HEK293 (cell line): Measurements from ENCODE around the gene LATS1.
A peak's percentile ranks its signal among the peaks of the same experiment; 100 is the strongest.

Experiments
- GFI1B ChIP-seq: fragments of 450-650 bp; formaldehyde crosslinking; IDR thresholded peaks from 2 replicates; pipeline ENCODE4 v1.5.1; 2016; ENCODE audit warnings: missing biosample characterization, missing genetic modification characterization
- GLI2 ChIP-seq: fragments of 450-650 bp; formaldehyde crosslinking; IDR thresholded peaks from 2 replicates; pipeline ENCODE4; 2017; ENCODE audit warnings: missing biosample characterization, missing genetic modification characterization, low read depth, borderline replicate concordance
- GLIS1 ChIP-seq: fragments of 450-650 bp; formaldehyde crosslinking; IDR thresholded peaks from 2 replicates; pipeline ENCODE4 v1.5.1; 2016; ENCODE audit warnings: missing biosample characterization, missing genetic modification characterization
- KLF16 ChIP-seq: fragments of 450-650 bp; formaldehyde crosslinking; IDR thresholded peaks from 2 replicates; pipeline ENCODE4 v1.5.1; 2017; ENCODE audit warnings: missing biosample characterization, missing genetic modification characterization
- OSR2 ChIP-seq: fragments of 450-650 bp; formaldehyde crosslinking; IDR thresholded peaks from 2 replicates; pipeline ENCODE4 v1.5.1; 2016; ENCODE audit warnings: missing biosample characterization, missing genetic modification characterization
- SCRT2 ChIP-seq: fragments of 450-650 bp; formaldehyde crosslinking; IDR thresholded peaks from 2 replicates; pipeline ENCODE4 v1.5.1; 2016; ENCODE audit warnings: missing biosample characterization, missing genetic modification characterization
- ZBTB20 ChIP-seq: fragments of 450-650 bp; formaldehyde crosslinking; IDR thresholded peaks from 2 replicates; pipeline ENCODE4 v1.5.1; 2016; ENCODE audit warnings: missing biosample characterization, missing genetic modification characterization
- ZBTB48 ChIP-seq: fragments of 450-650 bp; formaldehyde crosslinking; IDR thresholded peaks from 2 replicates; pipeline ENCODE4 v1.5.1; 2016; ENCODE audit warnings: missing biosample characterization, missing genetic modification characterization
- ZBTB7A ChIP-seq: fragments of 450-650 bp; formaldehyde crosslinking; IDR thresholded peaks from 2 replicates; pipeline ENCODE4 v1.5.1; 2016; ENCODE audit warnings: low read depth, missing biosample characterization, missing genetic modification characterization
- ZNF10 ChIP-seq: fragments of 450-650 bp; formaldehyde crosslinking; IDR thresholded peaks from 2 replicates; pipeline ENCODE4 v1.5.1; 2017; ENCODE audit warnings: missing biosample characterization, missing genetic modification characterization
- ZNF121 ChIP-seq: fragments of 450-650 bp; formaldehyde crosslinking; IDR thresholded peaks from 2 replicates; pipeline ENCODE4 v1.5.1; 2016; ENCODE audit warnings: missing biosample characterization, missing genetic modification characterization
- ZNF155 ChIP-seq: fragments of 450-650 bp; formaldehyde crosslinking; IDR thresholded peaks from 2 replicates; pipeline ENCODE4 v1.5.1; 2016; ENCODE audit warnings: missing biosample characterization, missing genetic modification characterization
- ZNF202 ChIP-seq: fragments of 450-650 bp; formaldehyde crosslinking; IDR thresholded peaks from 2 replicates; pipeline ENCODE4 v1.5.1; 2016; ENCODE audit warnings: missing biosample characterization, missing genetic modification characterization, borderline replicate concordance
- ZNF223 ChIP-seq: fragments of 450-650 bp; formaldehyde crosslinking; IDR thresholded peaks from 2 replicates; pipeline ENCODE4 v1.5.1; 2016; ENCODE audit warnings: missing biosample characterization, missing genetic modification characterization
- ZNF274 ChIP-seq, 2 experiments: fragments of 200-500 bp in 1 of 2; fragments of 450-650 bp in 1 of 2; sonication (Bioruptor generic) in 1 of 2; formaldehyde crosslinking in 1 of 2; IDR thresholded peaks; 2 replicates each; pipeline versions ENCODE4 v1.5.1 to v1.6.1; 2014 to 2016; ENCODE audit warnings: borderline replicate concordance in 1 of 2, inconsistent platforms in 1 of 2, low read length in 1 of 2, missing biosample characterization in 1 of 2, missing genetic modification characterization in 1 of 2
- ZNF341 ChIP-seq: fragments of 450-650 bp; formaldehyde crosslinking; IDR thresholded peaks from 2 replicates; pipeline ENCODE4; 2016; ENCODE audit warnings: low read depth, missing biosample characterization, missing genetic modification characterization
- ZNF394 ChIP-seq: fragments of 450-650 bp; formaldehyde crosslinking; IDR thresholded peaks from 2 replicates; pipeline ENCODE4 v1.5.1; 2016; ENCODE audit warnings: missing biosample characterization, missing genetic modification characterization, mild to moderate bottlenecking, moderate library complexity, borderline replicate concordance
- ZNF561 ChIP-seq: fragments of 450-650 bp; IDR thresholded peaks from 2 replicates; pipeline ENCODE4 v1.5.1; 2018; ENCODE audit warnings: missing biosample characterization, missing genetic modification characterization, borderline replicate concordance
- ZNF664 ChIP-seq: fragments of 450-650 bp; formaldehyde crosslinking; IDR thresholded peaks from 2 replicates; pipeline ENCODE4 v1.5.1; 2016; ENCODE audit warnings: missing biosample characterization, missing genetic modification characterization
- ZNF670 ChIP-seq: fragments of 450-650 bp; formaldehyde crosslinking; IDR thresholded peaks from 2 replicates; pipeline ENCODE4 v1.5.1; 2016; ENCODE audit warnings: missing biosample characterization, missing genetic modification characterization, low read depth
- ZNF76 ChIP-seq: fragments of 450-650 bp; formaldehyde crosslinking; IDR thresholded peaks from 2 replicates; pipeline ENCODE4; 2016; ENCODE audit warnings: low read depth, missing biosample characterization, missing genetic modification characterization, borderline replicate concordance
- ZSCAN30 ChIP-seq: fragments of 450-650 bp; IDR thresholded peaks from 2 replicates; pipeline ENCODE4 v1.5.1; 2018; ENCODE audit warnings: missing biosample characterization, mild to moderate bottlenecking, missing genetic modification characterization, moderate library complexity
- ZXDB ChIP-seq: fragments of 450-650 bp; formaldehyde crosslinking; IDR thresholded peaks from 2 replicates; pipeline ENCODE4 v1.5.1; 2016; ENCODE audit warnings: missing biosample characterization, missing genetic modification characterization
- TF ChIP-seq, protein P1 (sequence below): fragments of 450-650 bp; formaldehyde crosslinking; IDR thresholded peaks from 2 replicates; pipeline ENCODE4 v1.5.1; 2017; ENCODE audit warnings: missing biosample characterization, mild to moderate bottlenecking, missing genetic modification characterization, moderate library complexity
- TF ChIP-seq, protein P2 (sequence below): fragments of 450-650 bp; formaldehyde crosslinking; IDR thresholded peaks from 2 replicates; pipeline ENCODE4 v1.5.1; 2016; ENCODE audit warnings: missing biosample characterization, missing genetic modification characterization
- TF ChIP-seq, protein P3 (sequence below): fragments of 450-650 bp; formaldehyde crosslinking; IDR thresholded peaks from 2 replicates; pipeline ENCODE4 v1.5.1; 2017; ENCODE audit warnings: missing biosample characterization, missing genetic modification characterization
- TF ChIP-seq, protein P4 (sequence below): fragments of 450-650 bp; formaldehyde crosslinking; IDR thresholded peaks from 2 replicates; pipeline ENCODE4 v1.5.1; 2016; ENCODE audit warnings: missing biosample characterization, missing genetic modification characterization
- TF ChIP-seq, protein P5 (sequence below): fragments of 450-650 bp; formaldehyde crosslinking; IDR thresholded peaks from 2 replicates; pipeline ENCODE4 v1.5.1; 2016; ENCODE audit warnings: missing biosample characterization, missing genetic modification characterization
- TF ChIP-seq, protein P6 (sequence below): fragments of 450-650 bp; formaldehyde crosslinking; IDR thresholded peaks from 2 replicates; pipeline ENCODE4 v1.5.1; 2016; ENCODE audit warnings: missing biosample characterization, missing genetic modification characterization

LATS1 gene

DNA sequence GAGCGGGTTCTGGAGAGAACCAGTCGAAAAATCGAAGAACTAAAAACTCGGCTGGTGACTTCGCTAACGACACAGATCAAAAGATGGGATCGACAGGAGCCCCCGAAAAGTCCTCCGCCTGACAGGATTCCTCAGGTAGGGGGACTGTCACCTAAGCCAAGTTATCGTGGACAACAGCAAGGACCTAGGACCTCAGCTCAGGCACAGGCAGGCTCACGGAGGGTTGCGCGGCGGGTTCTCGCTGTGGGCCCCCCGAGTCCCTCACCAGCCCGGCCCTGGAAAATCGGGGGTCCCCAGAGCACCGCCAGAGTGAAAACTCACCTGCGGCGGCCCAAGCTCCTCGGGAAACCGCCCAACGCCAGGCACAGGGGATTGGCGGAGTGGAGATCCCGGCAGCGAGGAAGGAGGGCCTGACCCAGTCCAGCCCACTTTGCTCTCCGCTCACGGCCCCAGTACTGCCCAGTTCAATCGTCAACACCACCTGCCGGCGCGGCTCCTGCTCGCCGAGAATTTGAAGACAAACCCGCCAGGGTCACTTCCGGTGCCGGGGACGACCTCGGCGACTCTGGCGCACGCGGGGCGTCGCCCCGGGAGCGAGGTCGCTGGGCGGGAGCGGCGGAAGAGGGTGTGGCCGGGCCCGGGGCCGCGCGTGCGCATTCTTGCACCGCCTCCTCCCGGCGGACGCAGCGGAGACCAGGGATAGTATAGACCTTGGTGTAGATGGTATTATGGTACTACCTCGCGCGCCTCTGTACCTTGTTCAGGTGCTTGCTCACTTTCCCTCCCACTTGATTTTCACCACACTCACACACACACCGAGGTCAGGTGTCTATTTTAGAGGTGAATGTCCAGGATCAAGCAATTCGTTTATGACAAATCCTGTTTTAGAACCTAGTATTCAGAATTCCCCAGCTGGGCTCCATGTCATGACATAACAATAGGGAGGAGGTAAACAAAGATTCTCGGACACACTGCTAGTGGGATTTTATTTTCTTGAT is 69.5 kb downstream of the LATS1 start, which contains the start of gene KATNA1 (continued):
- TF ChIP-seq ZNF274 (IDR thresholded peaks at IDR 0.05; ENCODE audit: low read length) = no peak
- TF ChIP-seq ZNF274 (tag by site-specific recombination; IDR thresholded peaks at IDR 0.05; ENCODE audit: borderline replicate concordance) = no peak
- no peak for TF ChIP-seq ZNF155 (tag by site-specific recombination)
- peak; percentile 37 for TF ChIP-seq OSR2
- TF ChIP-seq ZNF670 (tag by site-specific recombination) = no peak
- TF ChIP-seq ZBTB7A (tag by site-specific recombination) = peak; percentile 39; the same call in 1 of the 2 replicates
- peak; percentile 81; the same call in 1 of the 2 replicates for TF ChIP-seq ZBTB48 (tag by site-specific recombination)
- TF ChIP-seq GLIS1 (tag by site-specific recombination) = peak; percentile 39
- TF ChIP-seq, protein P1, sequence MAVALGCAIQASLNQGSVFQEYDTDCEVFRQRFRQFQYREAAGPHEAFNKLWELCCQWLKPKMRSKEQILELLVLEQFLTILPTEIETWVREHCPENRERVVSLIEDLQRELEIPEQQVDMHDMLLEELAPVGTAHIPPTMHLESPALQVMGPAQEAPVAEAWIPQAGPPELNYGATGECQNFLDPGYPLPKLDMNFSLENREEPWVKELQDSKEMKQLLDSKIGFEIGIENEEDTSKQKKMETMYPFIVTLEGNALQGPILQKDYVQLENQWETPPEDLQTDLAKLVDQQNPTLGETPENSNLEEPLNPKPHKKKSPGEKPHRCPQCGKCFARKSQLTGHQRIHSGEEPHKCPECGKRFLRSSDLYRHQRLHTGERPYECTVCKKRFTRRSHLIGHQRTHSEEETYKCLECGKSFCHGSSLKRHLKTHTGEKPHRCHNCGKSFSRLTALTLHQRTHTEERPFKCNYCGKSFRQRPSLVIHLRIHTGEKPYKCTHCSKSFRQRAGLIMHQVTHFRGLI (tag by site-specific recombination) = peak; percentile 53
- TF ChIP-seq GLI2 = no peak
- 0 out of 2 replicates have a peak, but pooled peaks have one; percentile 13 for TF ChIP-seq ZNF121 (tag by site-specific recombination)
- TF ChIP-seq ZNF561 (tag by site-specific recombination) = peak; percentile 87
- TF ChIP-seq, protein P2, sequence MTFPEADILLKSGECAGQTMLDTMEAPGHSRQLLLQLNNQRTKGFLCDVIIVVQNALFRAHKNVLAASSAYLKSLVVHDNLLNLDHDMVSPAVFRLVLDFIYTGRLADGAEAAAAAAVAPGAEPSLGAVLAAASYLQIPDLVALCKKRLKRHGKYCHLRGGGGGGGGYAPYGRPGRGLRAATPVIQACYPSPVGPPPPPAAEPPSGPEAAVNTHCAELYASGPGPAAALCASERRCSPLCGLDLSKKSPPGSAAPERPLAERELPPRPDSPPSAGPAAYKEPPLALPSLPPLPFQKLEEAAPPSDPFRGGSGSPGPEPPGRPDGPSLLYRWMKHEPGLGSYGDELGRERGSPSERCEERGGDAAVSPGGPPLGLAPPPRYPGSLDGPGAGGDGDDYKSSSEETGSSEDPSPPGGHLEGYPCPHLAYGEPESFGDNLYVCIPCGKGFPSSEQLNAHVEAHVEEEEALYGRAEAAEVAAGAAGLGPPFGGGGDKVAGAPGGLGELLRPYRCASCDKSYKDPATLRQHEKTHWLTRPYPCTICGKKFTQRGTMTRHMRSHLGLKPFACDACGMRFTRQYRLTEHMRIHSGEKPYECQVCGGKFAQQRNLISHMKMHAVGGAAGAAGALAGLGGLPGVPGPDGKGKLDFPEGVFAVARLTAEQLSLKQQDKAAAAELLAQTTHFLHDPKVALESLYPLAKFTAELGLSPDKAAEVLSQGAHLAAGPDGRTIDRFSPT (tag by site-specific recombination) = no peak
- TF ChIP-seq ZSCAN30 = peak; percentile 87
- no peak for TF ChIP-seq GFI1B (tag by site-specific recombination)
- TF ChIP-seq ZBTB20 (tag by site-specific recombination) = peak; percentile 81
- TF ChIP-seq KLF16 (tag by site-specific recombination) = peak; percentile 59
- TF ChIP-seq, protein P3, sequence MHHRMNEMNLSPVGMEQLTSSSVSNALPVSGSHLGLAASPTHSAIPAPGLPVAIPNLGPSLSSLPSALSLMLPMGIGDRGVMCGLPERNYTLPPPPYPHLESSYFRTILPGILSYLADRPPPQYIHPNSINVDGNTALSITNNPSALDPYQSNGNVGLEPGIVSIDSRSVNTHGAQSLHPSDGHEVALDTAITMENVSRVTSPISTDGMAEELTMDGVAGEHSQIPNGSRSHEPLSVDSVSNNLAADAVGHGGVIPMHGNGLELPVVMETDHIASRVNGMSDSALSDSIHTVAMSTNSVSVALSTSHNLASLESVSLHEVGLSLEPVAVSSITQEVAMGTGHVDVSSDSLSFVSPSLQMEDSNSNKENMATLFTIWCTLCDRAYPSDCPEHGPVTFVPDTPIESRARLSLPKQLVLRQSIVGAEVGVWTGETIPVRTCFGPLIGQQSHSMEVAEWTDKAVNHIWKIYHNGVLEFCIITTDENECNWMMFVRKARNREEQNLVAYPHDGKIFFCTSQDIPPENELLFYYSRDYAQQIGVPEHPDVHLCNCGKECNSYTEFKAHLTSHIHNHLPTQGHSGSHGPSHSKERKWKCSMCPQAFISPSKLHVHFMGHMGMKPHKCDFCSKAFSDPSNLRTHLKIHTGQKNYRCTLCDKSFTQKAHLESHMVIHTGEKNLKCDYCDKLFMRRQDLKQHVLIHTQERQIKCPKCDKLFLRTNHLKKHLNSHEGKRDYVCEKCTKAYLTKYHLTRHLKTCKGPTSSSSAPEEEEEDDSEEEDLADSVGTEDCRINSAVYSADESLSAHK (tag by site-specific recombination) = 0 out of 2 replicates have a peak, but pooled peaks have one; percentile 24
- TF ChIP-seq ZNF202 (tag by site-specific recombination) = no peak
- TF ChIP-seq ZNF341 (tag by site-specific recombination) = no peak
- 0 out of 2 replicates have a peak, but pooled peaks have one; percentile 23 for TF ChIP-seq ZNF394 (tag by site-specific recombination)
- TF ChIP-seq, protein P4, sequence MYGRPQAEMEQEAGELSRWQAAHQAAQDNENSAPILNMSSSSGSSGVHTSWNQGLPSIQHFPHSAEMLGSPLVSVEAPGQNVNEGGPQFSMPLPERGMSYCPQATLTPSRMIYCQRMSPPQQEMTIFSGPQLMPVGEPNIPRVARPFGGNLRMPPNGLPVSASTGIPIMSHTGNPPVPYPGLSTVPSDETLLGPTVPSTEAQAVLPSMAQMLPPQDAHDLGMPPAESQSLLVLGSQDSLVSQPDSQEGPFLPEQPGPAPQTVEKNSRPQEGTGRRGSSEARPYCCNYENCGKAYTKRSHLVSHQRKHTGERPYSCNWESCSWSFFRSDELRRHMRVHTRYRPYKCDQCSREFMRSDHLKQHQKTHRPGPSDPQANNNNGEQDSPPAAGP = peak; percentile 54
- TF ChIP-seq ZNF76 = peak; percentile 52; the same call in 1 of the 2 replicates
- no peak for TF ChIP-seq ZNF664 (tag by site-specific recombination)
- TF ChIP-seq ZNF223 = no peak
- peak; percentile 87 for TF ChIP-seq ZXDB (tag by site-specific recombination)
- no peak for TF ChIP-seq ZNF10 (tag by site-specific recombination)
- TF ChIP-seq, protein P5, sequence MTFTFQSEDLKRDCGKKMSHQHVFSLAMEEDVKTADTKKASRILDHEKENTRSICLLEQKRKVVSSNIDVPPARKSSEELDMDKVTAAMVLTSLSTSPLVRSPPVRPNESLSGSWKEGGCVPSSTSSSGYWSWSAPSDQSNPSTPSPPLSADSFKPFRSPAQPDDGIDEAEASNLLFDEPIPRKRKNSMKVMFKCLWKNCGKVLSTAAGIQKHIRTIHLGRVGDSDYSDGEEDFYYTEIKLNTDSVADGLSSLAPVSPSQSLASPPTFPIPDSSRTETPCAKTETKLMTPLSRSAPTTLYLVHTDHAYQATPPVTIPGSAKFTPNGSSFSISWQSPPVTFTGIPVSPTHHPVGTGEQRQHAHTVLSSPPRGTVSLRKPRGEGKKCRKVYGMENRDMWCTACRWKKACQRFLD (tag by site-specific recombination) = no peak
- TF ChIP-seq, protein P6, sequence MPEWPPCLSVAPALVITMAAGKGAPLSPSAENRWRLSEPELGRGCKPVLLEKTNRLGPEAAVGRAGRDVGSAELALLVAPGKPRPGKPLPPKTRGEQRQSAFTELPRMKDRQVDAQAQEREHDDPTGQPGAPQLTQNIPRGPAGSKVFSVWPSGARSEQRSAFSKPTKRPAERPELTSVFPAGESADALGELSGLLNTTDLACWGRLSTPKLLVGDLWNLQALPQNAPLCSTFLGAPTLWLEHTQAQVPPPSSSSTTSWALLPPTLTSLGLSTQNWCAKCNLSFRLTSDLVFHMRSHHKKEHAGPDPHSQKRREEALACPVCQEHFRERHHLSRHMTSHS (tag by site-specific recombination) = no peak
- peak; percentile 67; the same call in 1 of the 2 replicates for TF ChIP-seq SCRT2 (tag by site-specific recombination)
